Mucosa of stomach (tissue), 1 donor: ENCODE data around the gene MAP2.

ENCODE experiments used
- H3K27me3 ChIP-seq: one replicate; pipeline ENCODE4 v1.7.0; 2013; ENCODE audit warnings: mild to moderate bottlenecking, low read length; ENCODE audit not compliant: control insufficient read depth, insufficient read depth
- H3K36me3 ChIP-seq: one replicate; pipeline ENCODE4 v1.7.0; 2013; ENCODE audit warnings: low read length; ENCODE audit not compliant: control insufficient read depth, insufficient read depth
- H3K4me1 ChIP-seq: one replicate; pipeline ENCODE4 v1.7.0; 2013; ENCODE audit warnings: mild to moderate bottlenecking, low read length; ENCODE audit not compliant: control insufficient read depth, insufficient read depth
- H3K4me3 ChIP-seq: one replicate; pipeline ENCODE4 v1.7.0; 2013; ENCODE audit warnings: low read length
- H3K9ac ChIP-seq: one replicate; pipeline ENCODE4 v1.7.0; 2013; ENCODE audit warnings: mild to moderate bottlenecking, low read length, moderate library complexity
- H3K9me3 ChIP-seq: one replicate; pipeline ENCODE4 v1.7.0; 2013; ENCODE audit warnings: mild to moderate bottlenecking, low read length, moderate library complexity; ENCODE audit not compliant: control insufficient read depth
- donor health status: Pancreatic carcinoma.

Gene MAP2

GRCh38 chr2:209648714-209649113 is 224.9 kb downstream of the MAP2 start:
- Histone ChIP-seq H3K36me3 (no peaks in the 10 kb centered on the region), H3K9ac (no peak overlapping the region), H3K4me3 (no peak overlapping the region), H3K4me1 (no peaks in the 10 kb centered on the region), H3K9me3 (no peaks in the 10 kb centered on the region), H3K27me3 (no peaks in the 10 kb centered on the region)

- Histone ChIP-seq H3K9ac (no peak overlapping the region), H3K27me3 (no peaks in the 10 kb centered on the region), H3K36me3 (no peaks in the 10 kb centered on the region), H3K4me1 (no peaks in the 10 kb centered on the region), H3K4me3 (no peak overlapping the region), H3K9me3 (no peaks in the 10 kb centered on the region)
These were observed 229.3 kb downstream of the MAP2 start for GRCh38 chr2:209653134-209653533.

- Histone ChIP-seq H3K36me3 (no peaks in the 10 kb centered on the region), H3K27me3 (no peaks in the 10 kb centered on the region), H3K4me1 (no peaks in the 10 kb centered on the region), H3K4me3 (no peak overlapping the region), H3K9ac (no peak overlapping the region), H3K9me3 (no peaks in the 10 kb centered on the region)
These were observed 237.5 kb downstream of the MAP2 start for GRCh38 chr2:209661286-209661894.

- Histone ChIP-seq H3K9me3 (no peaks in the 10 kb centered on the region), H3K4me3 (no peak overlapping the region), H3K4me1 (no peaks in the 10 kb centered on the region), H3K27me3 (no peaks in the 10 kb centered on the region), H3K9ac (no peak overlapping the region), H3K36me3 (no peaks in the 10 kb centered on the region)
These were observed 238.2 kb downstream of the MAP2 start for GRCh38 chr2:209662021-209662420.

DNA sequence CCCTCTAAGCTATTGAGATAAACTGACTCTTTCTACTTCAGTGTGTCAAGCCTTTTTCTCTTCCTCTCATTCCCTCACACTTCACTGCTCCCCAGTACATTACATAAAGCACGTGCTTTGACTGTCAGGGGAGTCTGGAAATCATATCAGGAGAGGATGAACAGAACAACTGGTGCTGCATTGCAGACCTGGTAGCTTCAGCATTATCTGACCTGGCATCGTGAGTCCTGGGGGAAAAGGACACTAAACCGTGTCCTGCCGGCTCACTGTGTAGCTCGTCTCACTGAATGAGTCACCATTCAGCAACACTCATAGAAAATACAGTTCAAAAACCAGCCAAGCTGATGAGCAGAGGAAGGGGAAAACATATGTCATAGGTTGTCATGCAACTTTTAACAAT is 239.3 kb downstream of the MAP2 start:
- H3K4me1 ChIP-seq: no peaks in the 10 kb centered on the region
- no peaks in the 10 kb centered on the region for H3K9me3 ChIP-seq
- no peak overlapping the region for H3K9ac ChIP-seq
- H3K27me3 ChIP-seq: no peaks in the 10 kb centered on the region
- no peak overlapping the region for H3K4me3 ChIP-seq
- H3K36me3 ChIP-seq: no peaks in the 10 kb centered on the region

DNA sequence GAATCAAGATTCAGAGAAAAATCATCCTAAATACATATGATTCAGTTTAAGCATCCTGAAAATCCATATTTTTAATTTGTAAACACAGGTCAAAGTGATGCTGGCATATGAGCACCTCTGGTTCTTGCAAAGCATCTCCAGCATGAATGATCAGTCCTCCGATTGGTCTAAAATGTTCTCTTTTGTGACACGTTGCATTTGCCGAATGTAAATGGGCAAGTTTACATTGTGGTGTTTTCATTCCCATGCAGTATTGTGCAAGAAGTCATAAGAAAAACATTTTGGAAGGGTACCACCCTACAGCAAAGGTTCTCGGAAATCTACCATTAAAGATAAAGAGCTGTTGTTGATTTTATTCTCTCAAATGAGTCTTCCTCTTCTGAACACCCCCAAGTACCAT is 239.8 kb downstream of the MAP2 start:
- Histone ChIP-seq H3K9me3 (no peaks in the 10 kb centered on the region), H3K4me1 (no peaks in the 10 kb centered on the region), H3K36me3 (no peaks in the 10 kb centered on the region), H3K27me3 (no peaks in the 10 kb centered on the region), H3K4me3 (no peak overlapping the region), H3K9ac (no peak overlapping the region)

GRCh38 chr2:209666296-209666695 is 242.4 kb downstream of the MAP2 start:
- Histone ChIP-seq H3K9ac (no peak overlapping the region), H3K4me1 (no peaks in the 10 kb centered on the region), H3K9me3 (no peaks in the 10 kb centered on the region), H3K36me3 (no peaks in the 10 kb centered on the region), H3K27me3 (no peaks in the 10 kb centered on the region), H3K4me3 (no peak overlapping the region)

DNA sequence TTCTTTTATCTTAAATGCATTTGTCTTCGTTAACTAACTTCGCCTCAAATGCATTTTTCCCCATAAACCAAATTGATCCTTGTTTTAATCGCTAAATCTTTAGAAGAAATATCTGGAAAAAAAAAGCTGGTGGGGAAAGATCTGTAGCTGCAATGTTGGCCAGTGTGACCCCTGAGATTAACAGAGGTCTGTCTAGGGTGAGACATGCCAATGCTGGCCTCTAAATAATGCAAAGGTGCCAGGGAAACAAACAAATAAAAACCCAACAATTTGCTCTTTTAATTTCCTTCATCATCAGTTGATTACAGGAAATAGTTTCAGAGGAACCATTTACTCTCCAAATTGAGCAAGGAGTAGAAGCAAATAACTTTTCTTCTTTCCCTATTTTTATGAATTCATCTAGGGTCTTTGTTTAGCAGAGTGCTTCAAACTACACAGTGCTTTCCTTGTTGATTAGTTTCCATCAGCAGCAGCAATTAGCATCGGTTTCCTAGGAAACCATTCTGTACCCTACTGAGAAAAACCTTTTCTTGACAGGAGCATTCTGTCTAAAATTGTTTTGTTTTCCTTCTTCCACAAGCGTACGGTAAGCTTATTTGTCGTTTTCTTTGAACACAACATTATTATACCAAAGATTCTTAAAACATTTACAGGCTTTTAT is 247.3 kb downstream of the MAP2 start:
- Histone ChIP-seq H3K36me3 (no peaks in the 10 kb centered on the region), H3K27me3 (no peaks in the 10 kb centered on the region), H3K9me3 (no peaks in the 10 kb centered on the region), H3K4me1 (no peaks in the 10 kb centered on the region), H3K4me3 (no peak overlapping the region), H3K9ac (no peak overlapping the region)

DNA sequence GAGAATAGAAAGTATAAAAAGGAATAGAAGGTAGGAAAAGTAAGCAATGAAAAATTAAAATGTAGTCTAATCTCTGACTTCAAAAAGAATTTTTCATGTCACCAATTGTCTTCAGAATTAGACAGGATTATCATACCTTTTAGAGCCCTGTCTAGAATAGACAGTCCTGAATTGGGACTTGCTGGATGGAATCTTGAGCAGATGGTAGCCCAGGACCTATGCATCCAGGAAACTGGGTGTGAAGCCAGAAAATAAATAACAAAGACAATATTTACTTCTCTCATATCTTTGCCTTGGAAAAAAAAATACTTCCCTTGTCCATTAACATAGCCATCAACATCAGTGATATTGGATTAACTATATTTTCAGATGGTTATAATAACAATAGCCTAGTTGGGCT is 250.0 kb downstream of the MAP2 start:
- Histone ChIP-seq H3K9ac (no peak overlapping the region), H3K9me3 (no peaks in the 10 kb centered on the region), H3K4me3 (no peak overlapping the region), H3K36me3 (no peaks in the 10 kb centered on the region), H3K27me3 (no peaks in the 10 kb centered on the region), H3K4me1 (no peaks in the 10 kb centered on the region)

DNA sequence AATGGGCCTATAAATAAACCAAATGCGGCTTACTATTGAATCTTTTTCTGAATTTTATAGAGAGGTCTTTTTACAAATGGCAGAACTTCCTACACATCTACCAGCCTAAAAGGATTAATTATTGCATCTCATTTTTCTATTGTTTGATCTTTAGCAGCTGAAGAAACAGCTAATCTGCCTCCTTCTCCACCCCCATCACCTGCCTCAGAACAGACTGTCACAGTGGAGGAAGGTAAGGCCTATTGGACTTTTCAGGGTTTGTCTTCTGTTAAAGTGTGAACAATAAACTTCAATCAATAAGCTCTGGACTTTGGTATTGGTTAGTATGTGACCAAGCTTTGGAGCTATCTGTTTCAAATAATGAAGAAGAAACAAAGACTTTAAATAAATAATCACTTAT is 256.7 kb downstream of the MAP2 start:
- Histone ChIP-seq H3K4me3 (no peak overlapping the region), H3K9ac (no peak overlapping the region), H3K4me1 (no peaks in the 10 kb centered on the region), H3K36me3 (no peaks in the 10 kb centered on the region), H3K9me3 (no peaks in the 10 kb centered on the region), H3K27me3 (no peaks in the 10 kb centered on the region)

DNA sequence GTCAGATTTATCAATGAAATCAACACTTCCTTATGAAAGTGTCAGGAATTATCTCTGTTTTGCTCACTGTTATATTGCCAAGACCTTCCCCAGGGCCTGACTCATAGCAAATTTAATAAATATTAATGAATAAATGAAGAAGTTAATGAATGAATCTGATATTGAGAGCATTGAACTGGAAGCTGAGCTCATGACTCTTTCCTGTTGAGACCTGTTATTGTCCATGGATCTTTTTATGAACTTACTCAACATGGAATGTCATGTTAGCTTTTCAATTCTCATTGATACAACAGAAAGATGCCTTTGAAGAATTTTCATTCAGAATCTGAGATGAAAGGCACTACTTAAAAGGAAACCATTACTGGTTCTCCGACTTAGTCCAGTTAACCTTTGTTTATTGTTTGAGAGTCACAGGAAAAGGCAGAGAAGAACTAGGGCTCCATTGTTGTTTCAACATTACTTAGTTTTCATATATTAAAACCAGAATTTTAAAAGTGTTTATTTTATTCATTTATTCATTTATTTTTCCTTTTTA is 257.4 kb downstream of the MAP2 start:
- no peaks in the 10 kb centered on the region for H3K36me3 ChIP-seq
- H3K9me3 ChIP-seq: no peaks in the 10 kb centered on the region
- H3K4me1 ChIP-seq: no peaks in the 10 kb centered on the region
- H3K27me3 ChIP-seq: no peaks in the 10 kb centered on the region
- no peak overlapping the region for H3K4me3 ChIP-seq
- H3K9ac ChIP-seq: no peak overlapping the region

DNA sequence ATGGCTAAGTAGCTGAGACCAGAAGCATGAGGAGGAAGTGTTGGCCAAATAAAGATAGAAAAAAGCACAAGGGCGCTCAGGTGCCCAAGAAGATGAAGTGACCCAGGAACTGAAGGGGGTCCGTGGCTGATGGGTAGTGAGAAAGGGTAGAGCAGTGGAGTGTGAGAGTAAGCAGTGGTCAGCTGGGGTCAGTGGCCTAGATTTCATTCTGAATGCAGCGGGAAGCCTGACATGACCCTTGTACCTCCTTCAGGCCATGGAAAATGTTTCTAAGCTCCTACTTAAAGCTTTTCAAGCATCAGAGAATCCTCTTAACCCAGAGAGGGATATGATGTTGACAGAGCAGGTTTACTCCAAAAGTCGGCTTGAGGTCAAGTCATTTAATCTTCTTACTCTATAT is 258.8 kb downstream of the MAP2 start:
- no peaks in the 10 kb centered on the region for H3K27me3 ChIP-seq
- H3K36me3 ChIP-seq: no peaks in the 10 kb centered on the region
- H3K9me3 ChIP-seq: no peaks in the 10 kb centered on the region
- no peak overlapping the region for H3K4me3 ChIP-seq
- no peaks in the 10 kb centered on the region for H3K4me1 ChIP-seq
- no peak overlapping the region for H3K9ac ChIP-seq
